HuH-7.5 (cell line): ENCODE measurements around the gene PCDHGA6.
A peak's percentile ranks its signal among the peaks of the same experiment; 100 is the strongest.
"Not testable (repeated sequence)": the region's sequence is repeated elsewhere in the genome, so short reads cannot be mapped to it uniquely, and the experiment has no call there.

Source experiments
- DNase-seq: peaks from one replicate; pipeline ENCODE4 v3.0.0; 2011; ENCODE audit warnings: low spot score

PCDHGA6 gene

GRCh38 chr5:141394401-141395187 is 20.9 kb downstream of the PCDHGA6 start:
- not testable (repeated sequence) for DNase-seq

- peak; percentile 80 for DNase-seq
Measured at GRCh38 chr5:141397756-141398551, 24.3 kb downstream of the PCDHGA6 start, which contains the start of gene PCDHGB5. TSS of gene PCDHGB5 (plus strand) at chr5:141397947. CDS start at chr5:141398128, 181 bp downstream.

- DNase-seq: no peak
Measured at GRCh38 chr5:141398608-141399007, 24.9 kb downstream of the PCDHGA6 start.

GRCh38 chr5:141399555-141400258 is 26.0 kb downstream of the PCDHGA6 start:
- DNase-seq: no peak

GRCh38 chr5:141402553-141403243 is 29.0 kb downstream of the PCDHGA6 start, which contains the start of gene PCDHGA9:
TSS of gene PCDHGA9 (plus strand) at chr5:141402778. CDS start at chr5:141402953, 175 bp downstream.
- no peak for DNase-seq

- DNase-seq: no peak
Measured at GRCh38 chr5:141403387-141403786, 29.7 kb downstream of the PCDHGA6 start.

GRCh38 chr5:141407790-141408505 is 34.3 kb downstream of the PCDHGA6 start, which contains the start of gene PCDHGB6:
TSS of gene PCDHGB6 (plus strand) at chr5:141408021. CDS start at chr5:141408203, 182 bp downstream.
- DNase-seq: not testable (repeated sequence)

GRCh38 chr5:141409598-141410306 is 36.1 kb downstream of the PCDHGA6 start:
- no peak for DNase-seq

GRCh38 chr5:141411575-141411974 is 37.9 kb downstream of the PCDHGA6 start:
- no peak for DNase-seq

GRCh38 chr5:141412854-141413539 is 39.3 kb downstream of the PCDHGA6 start, which contains the start of gene PCDHGA10:
TSS of gene PCDHGA10 (plus strand) at chr5:141412987. CDS start at chr5:141413176, 189 bp downstream.
- DNase-seq: peak; percentile 91

GRCh38 chr5:141413540-141414069 is 39.9 kb downstream of the PCDHGA6 start:
- DNase-seq: peak; percentile 88

- not testable (repeated sequence) for DNase-seq
Measured at GRCh38 chr5:141414548-141415274, 41.0 kb downstream of the PCDHGA6 start.

- not testable (repeated sequence) for DNase-seq
Measured at GRCh38 chr5:141415275-141415618, 41.6 kb downstream of the PCDHGA6 start.

- DNase-seq: not testable (repeated sequence)
Measured at GRCh38 chr5:141417494-141418172, 43.9 kb downstream of the PCDHGA6 start, which contains the start of gene PCDHGB7. TSS of gene PCDHGB7 (plus strand) at chr5:141417677. CDS start at chr5:141417860, 183 bp downstream.

GRCh38 chr5:141419074-141419880 is 45.6 kb downstream of the PCDHGA6 start:
- no peak for DNase-seq

GRCh38 chr5:141420855-141421488 is 47.3 kb downstream of the PCDHGA6 start, which contains the start of gene PCDHGA11:
TSS of gene PCDHGA11 (plus strand) at chr5:141421051. CDS start at chr5:141421228, 177 bp downstream.
- DNase-seq: no peak
